ENCODE measurements around the gene TP53AIP1. TPM values are rescaled to one million over a fixed set of nuclear protein-coding genes. Genes with fewer than 3 reads are reported as not detected.

The TP53AIP1 gene
- total and polyA plus RNA-seq, 9 of the 15 experiments (the other 6 are each of a cell fraction or from before 2014, with no cell fraction given), result not detected

GRCh38 chr11:128941110-128941509 lies 1.6 kb downstream of the TP53AIP1 start:
- H3K4me3 ChIP-seq, result no peak overlapping the region
- no peaks in the 10 kb centered on the region for H4K20me1 ChIP-seq (replicated peaks; ENCODE audit: control insufficient read depth, insufficient read depth, low read length)
- WGBS (ENCODE audit: insufficient coverage, low coverage, missing lambda C conversion rate), result 2% methylated on average over 6 of the region's 8 CpGs
- no peaks in the 10 kb centered on the region for H3K36me3 ChIP-seq (ENCODE audit: control insufficient read depth, insufficient read depth, low read length)
- DNase-seq (ENCODE audit: extremely low read depth in 1 of 4, low spot score in 3 of 4), result no peak
- H3K4me1 ChIP-seq (replicated peaks in 1 of 2; ENCODE audit: control insufficient read depth in 2 of 2, insufficient read depth in 2 of 2, low read length in 2 of 2), result no peaks in the 10 kb centered on the region
- no peaks in the 10 kb centered on the region for H3K9me1 ChIP-seq (ENCODE audit: control insufficient read depth, insufficient read depth, low read length)
- H3K4me2 ChIP-seq (ENCODE audit: insufficient read depth, low read length), result no peak overlapping the region
- intact Hi-C loops (cut with micrococcal nuclease) (no loop called here), in situ Hi-C loops (cut with MboI) (no loop called here)
- no TSS peak for BruUV-seq (replicated peaks)
- no peak overlapping the region for H3K27ac ChIP-seq (ENCODE audit: extremely low read depth, low read depth, low read length)
- no peak overlapping the region for H2AFZ ChIP-seq (ENCODE audit: low read depth, low read length)
- no peak for ATAC-seq
- H3K79me2 ChIP-seq (ENCODE audit: control insufficient read depth, insufficient read depth, low read length), result no peaks in the 10 kb centered on the region
- H3K9me3 ChIP-seq (replicated peaks; ENCODE audit: control insufficient read depth, insufficient read depth, low read depth, low read length), result no peaks in the 10 kb centered on the region
- FAIRE-seq, result no peak
- CTCF ChIA-PET (ENCODE audit: low intra/inter-chr PET ratio), result no interaction called here
- H3K27me3 ChIP-seq (ENCODE audit: control insufficient read depth in 2 of 2, insufficient read depth in 2 of 2, low read length in 2 of 2), result peaks cover 4 to 56% of the 10 kb centered on the region in 2 experiments; a peak in 3 of 5 replicates
- no peak overlapping the region for H3K9ac ChIP-seq (ENCODE audit: insufficient read depth in 1 of 2, low read depth in 2 of 2, low read length in 2 of 2)
- POLR2A ChIA-PET, result no interaction called here
- TF ChIP-seq MLX (CRISPR knock-in tag; conservative IDR thresholded peaks at IDR 0.05) (no peak), ARID3A (IDR thresholded peaks at IDR 0.05; ENCODE audit: borderline replicate concordance, low read depth, low read length) (no peak), CAMTA2 (CRISPR knock-in tag; conservative IDR thresholded peaks at IDR 0.05) (no peak), SNIP1 (IDR thresholded peaks at IDR 0.05; ENCODE audit: low read depth) (no peak), RUNX1 (IDR thresholded peaks at IDR 0.05; ENCODE audit: low read depth) (no peak), MBD2 (IDR thresholded peaks at IDR 0.05; ENCODE audit: borderline replicate concordance, low read depth) (no peak), NCOA2 (IDR thresholded peaks at IDR 0.05; ENCODE audit: partially characterized antibody in 2 of 2) (no peak), TAL1 (IDR thresholded peaks at IDR 0.05) (no peak), GATAD2A (IDR thresholded peaks at IDR 0.05) (no peak), PRPF4 (IDR thresholded peaks at IDR 0.05; ENCODE audit: insufficient read depth, low read depth, low read length, poor library complexity, severe bottlenecking) (no peak), E4F1 (CRISPR knock-in tag; IDR thresholded peaks at IDR 0.05; ENCODE audit: borderline replicate concordance) (no peak), ZBTB7A (IDR thresholded peaks at IDR 0.05; ENCODE audit: borderline replicate concordance, control insufficient read depth, low read depth, low read length) (no peak), DIDO1 (tag; IDR thresholded peaks at IDR 0.05; ENCODE audit: low read depth) (no peak), KAT2B (IDR thresholded peaks at IDR 0.05; ENCODE audit: low read depth, low read length) (no peak)
- TF ChIP-seq, protein P1, sequence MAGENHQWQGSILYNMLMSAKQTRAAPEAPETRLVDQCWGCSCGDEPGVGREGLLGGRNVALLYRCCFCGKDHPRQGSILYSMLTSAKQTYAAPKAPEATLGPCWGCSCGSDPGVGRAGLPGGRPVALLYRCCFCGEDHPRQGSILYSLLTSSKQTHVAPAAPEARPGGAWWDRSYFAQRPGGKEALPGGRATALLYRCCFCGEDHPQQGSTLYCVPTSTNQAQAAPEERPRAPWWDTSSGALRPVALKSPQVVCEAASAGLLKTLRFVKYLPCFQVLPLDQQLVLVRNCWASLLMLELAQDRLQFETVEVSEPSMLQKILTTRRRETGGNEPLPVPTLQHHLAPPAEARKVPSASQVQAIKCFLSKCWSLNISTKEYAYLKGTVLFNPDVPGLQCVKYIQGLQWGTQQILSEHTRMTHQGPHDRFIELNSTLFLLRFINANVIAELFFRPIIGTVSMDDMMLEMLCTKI (IDR thresholded peaks at IDR 0.05; ENCODE audit: partially characterized antibody), result no peak
- TF ChIP-seq, protein P2, sequence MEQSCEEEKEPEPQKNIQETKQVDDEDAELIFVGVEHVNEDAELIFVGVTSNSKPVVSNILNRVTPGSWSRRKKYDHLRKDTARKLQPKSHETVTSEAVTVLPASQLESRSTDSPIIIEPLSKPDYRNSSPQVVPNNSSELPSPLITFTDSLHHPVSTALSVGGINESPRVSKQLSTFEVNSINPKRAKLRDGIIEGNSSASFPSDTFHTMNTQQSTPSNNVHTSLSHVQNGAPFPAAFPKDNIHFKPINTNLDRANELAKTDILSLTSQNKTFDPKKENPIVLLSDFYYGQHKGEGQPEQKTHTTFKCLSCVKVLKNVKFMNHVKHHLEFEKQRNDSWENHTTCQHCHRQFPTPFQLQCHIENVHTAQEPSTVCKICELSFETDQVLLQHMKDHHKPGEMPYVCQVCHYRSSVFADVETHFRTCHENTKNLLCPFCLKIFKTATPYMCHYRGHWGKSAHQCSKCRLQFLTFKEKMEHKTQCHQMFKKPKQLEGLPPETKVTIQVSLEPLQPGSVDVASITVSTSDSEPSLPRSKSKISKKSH (CRISPR knock-in tag; IDR thresholded peaks at IDR 0.05), result no peak

Measured in K562 (cell line).